ENCODE measurements around the gene MTMR2. TPM values are rescaled to one million over a fixed set of nuclear protein-coding genes. Genes with fewer than 3 reads are reported as not detected.

Gene MTMR2
- polyA plus RNA-seq, 1 of the 3 experiments (the other 2 are of a cell fraction): 8.6 TPM

- no peaks in the 10 kb centered on the region for H3K9me2 ChIP-seq
- H3K9me3 ChIP-seq: no peaks in the 10 kb centered on the region
- peaks cover 0 to 13% of the 10 kb centered on the region in 2 experiments; a peak in 2 of 4 replicates for H3K4me1 ChIP-seq (ENCODE audit: control insufficient read depth in 1 of 2, insufficient read depth in 2 of 2, low read depth in 1 of 2, low read length in 1 of 2)
- no peak overlapping the region for H3K9ac ChIP-seq
- POLR2A ChIA-PET: no interaction called here
- no peaks in the 10 kb centered on the region for H4K20me1 ChIP-seq (ENCODE audit: insufficient read depth)
- 95% methylated on average over 6 of the region's 6 CpGs for WGBS (ENCODE audit: low lambda C conversion rate)
- H2AFZ ChIP-seq (ENCODE audit: low read depth): no peak overlapping the region
- 0 out of 2 replicates have a peak, but pooled peaks cover 7% of the 10 kb centered on the region for H3K79me2 ChIP-seq (ENCODE audit: insufficient read depth)
- no peak overlapping the region for H3K4me3 ChIP-seq (ENCODE audit: low read depth in 2 of 2, low read length in 1 of 2)
- H3K27ac ChIP-seq (ENCODE audit: low read depth in 2 of 2, low read length in 1 of 2): no peak overlapping the region
- peaks cover 32% of the 10 kb centered on the region for H3F3A ChIP-seq (replicated peaks; ENCODE audit: insufficient read depth)
- CTCF ChIA-PET: no interaction called here
- H3K36me3 ChIP-seq (replicated peaks in 1 of 2; ENCODE audit: control insufficient read depth in 1 of 2, insufficient read depth in 2 of 2, low read length in 1 of 2): peaks cover 15 to 17% of the 10 kb centered on the region in 2 experiments
- TF ChIP-seq SIN3A (IDR thresholded peaks at IDR 0.05; ENCODE audit: borderline replicate concordance, low read depth, low read length) (no peak), NFIC (IDR thresholded peaks at IDR 0.05; ENCODE audit: borderline replicate concordance) (no peak), PBX3 (IDR thresholded peaks at IDR 0.05) (no peak), FOSL2 (IDR thresholded peaks at IDR 0.05; ENCODE audit: borderline replicate concordance, low read depth) (no peak), MXI1 (IDR thresholded peaks at IDR 0.05; ENCODE audit: low read depth, low read length) (no peak), ZBTB33 (IDR thresholded peaks at IDR 0.05; ENCODE audit: borderline replicate concordance, low read depth) (no peak), RCOR1 (IDR thresholded peaks at IDR 0.05; ENCODE audit: low read length) (no peak), MEF2A (IDR thresholded peaks at IDR 0.05; ENCODE audit: borderline replicate concordance, low read depth) (no peak)
- DNase-seq: no peak
- H3K27me3 ChIP-seq (ENCODE audit: insufficient read depth): no peaks in the 10 kb centered on the region
- no peak overlapping the region for H3K4me2 ChIP-seq
These were observed 56.8 kb downstream of the MTMR2 start for GRCh38 chr11:95867105-95867504.

- WGBS (ENCODE audit: low lambda C conversion rate): 45% methylated on average over 2 of the region's 2 CpGs
- H3K27ac ChIP-seq (ENCODE audit: low read depth in 2 of 2, low read length in 1 of 2): peak overlapping the region in 1 of 2 experiments; percentile 90; a peak in 3 of 4 replicates
- H3F3A ChIP-seq (replicated peaks; ENCODE audit: insufficient read depth): peaks cover 26% of the 10 kb centered on the region
- no peak for DNase-seq
- peak; percentile 31; the same call in 1 of the 2 replicates for TF ChIP-seq JUND (IDR thresholded peaks at IDR 0.05)
- peak; percentile 25 for TF ChIP-seq PBX3 (IDR thresholded peaks at IDR 0.05)
- no peak for TF ChIP-seq MAX (IDR thresholded peaks at IDR 0.05; ENCODE audit: low read depth)
- TF ChIP-seq TEAD4 (IDR thresholded peaks at IDR 0.05; ENCODE audit: borderline replicate concordance, insufficient read depth): peak; percentile 46; the same call in 1 of the 2 replicates
- TF ChIP-seq GABPA (IDR thresholded peaks at IDR 0.05; ENCODE audit: low read depth): 0 out of 2 replicates have a peak, but pooled peaks have one; percentile 11
- no peak for TF ChIP-seq NRF1 (IDR thresholded peaks at IDR 0.05; ENCODE audit: low read depth, low read length)
- TF ChIP-seq FOSL2 (IDR thresholded peaks at IDR 0.05; ENCODE audit: borderline replicate concordance, low read depth): peak; percentile 2; the same call in 1 of the 2 replicates
- peak; percentile 23; the same call in 1 of the 2 replicates for TF ChIP-seq TCF12 (IDR thresholded peaks at IDR 0.05)
- TF ChIP-seq NFIC (IDR thresholded peaks at IDR 0.05; ENCODE audit: borderline replicate concordance): no peak; the same call in 1 of the 2 replicates
- TF ChIP-seq CTCF (IDR thresholded peaks at IDR 0.05): no peak
- no peak for TF ChIP-seq USF2 (IDR thresholded peaks at IDR 0.05; ENCODE audit: borderline replicate concordance, low read depth, low read length)
- H3K4me1 ChIP-seq (ENCODE audit: control insufficient read depth in 1 of 2, insufficient read depth in 2 of 2, low read depth in 1 of 2, low read length in 1 of 2): peaks cover 0 to 13% of the 10 kb centered on the region in 2 experiments; a peak in 2 of 4 replicates
- peak overlapping the region; percentile 37; the same call in 1 of the 2 replicates for H3K9ac ChIP-seq
- ChIA-PET CTCF (interaction anchor here (1.4 kb wide), 1 partner anchor 15 kb away, joined by 3 read pairs; no protein-coding TSS in a partner anchor), POLR2A (no interaction called here)
- H3K27me3 ChIP-seq (ENCODE audit: insufficient read depth): no peaks in the 10 kb centered on the region
- no peak overlapping the region for H3K4me3 ChIP-seq (ENCODE audit: low read depth in 2 of 2, low read length in 1 of 2)
- no peaks in the 10 kb centered on the region for H3K9me2 ChIP-seq
- H4K20me1 ChIP-seq (ENCODE audit: insufficient read depth): no peaks in the 10 kb centered on the region
- H2AFZ ChIP-seq (ENCODE audit: low read depth): no peak overlapping the region
- no peak overlapping the region for H3K4me2 ChIP-seq
- H3K79me2 ChIP-seq (ENCODE audit: insufficient read depth): 0 out of 2 replicates have a peak, but pooled peaks cover 11% of the 10 kb centered on the region
- H3K36me3 ChIP-seq (replicated peaks in 1 of 2; ENCODE audit: control insufficient read depth in 1 of 2, insufficient read depth in 2 of 2, low read length in 1 of 2): peaks cover 22 to 35% of the 10 kb centered on the region in 2 experiments
- no peaks in the 10 kb centered on the region for H3K9me3 ChIP-seq
These were observed 60.3 kb downstream of the MTMR2 start for GRCh38 chr11:95863486-95864140.
